Activated gamma-delta T cell treated with Interleukin-2 at 50 U/mL for 16 hours (primary cell): Measurements from ENCODE around the gene ARF3.

Experiments used
- DNase-seq: peaks from one replicate; pipeline ENCODE4 v3.0.0-alpha.2; 2020

ARF3 gene

DNA sequence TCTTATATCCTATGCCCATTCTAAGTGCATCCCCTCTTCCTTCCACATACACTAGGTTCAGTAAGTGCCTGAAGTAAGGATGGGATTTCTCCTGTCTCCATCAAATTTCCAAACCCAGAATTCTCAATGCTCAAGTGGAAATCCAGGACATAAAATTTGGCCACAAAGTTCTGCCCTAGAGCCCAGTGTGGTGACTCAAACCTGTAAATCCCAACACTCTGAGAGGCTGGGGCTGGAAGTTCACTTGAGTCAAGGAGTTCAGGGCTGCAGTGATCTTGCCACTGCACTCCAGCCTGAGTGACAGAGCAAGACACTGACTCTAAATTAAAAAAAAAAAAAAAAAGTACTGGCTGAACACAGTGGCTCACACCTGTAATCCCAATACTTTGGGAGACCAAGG, 4.5 kb upstream of the ARF3 start:
- no peak for DNase-seq

DNA sequence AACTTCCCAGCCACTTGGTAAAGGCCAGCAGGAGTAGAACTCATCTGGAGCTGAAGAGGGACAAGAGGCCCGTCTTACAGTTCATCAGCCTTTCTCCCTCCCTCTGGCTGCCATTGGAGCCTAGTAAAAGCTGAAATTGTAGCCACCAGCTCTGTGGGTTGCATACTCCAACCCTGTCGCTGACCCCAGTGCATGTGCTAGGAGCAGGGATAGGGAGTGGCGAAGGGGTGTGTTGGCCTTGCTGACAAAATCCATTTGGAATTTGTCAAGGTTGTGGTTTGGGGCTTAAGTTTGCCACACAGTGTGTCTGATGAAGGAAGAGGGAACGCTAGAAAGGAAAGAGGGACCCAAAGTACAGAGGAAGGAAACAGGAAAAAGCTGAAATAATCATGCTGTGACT, 4.0 kb upstream of the ARF3 start:
- no peak for DNase-seq

DNA sequence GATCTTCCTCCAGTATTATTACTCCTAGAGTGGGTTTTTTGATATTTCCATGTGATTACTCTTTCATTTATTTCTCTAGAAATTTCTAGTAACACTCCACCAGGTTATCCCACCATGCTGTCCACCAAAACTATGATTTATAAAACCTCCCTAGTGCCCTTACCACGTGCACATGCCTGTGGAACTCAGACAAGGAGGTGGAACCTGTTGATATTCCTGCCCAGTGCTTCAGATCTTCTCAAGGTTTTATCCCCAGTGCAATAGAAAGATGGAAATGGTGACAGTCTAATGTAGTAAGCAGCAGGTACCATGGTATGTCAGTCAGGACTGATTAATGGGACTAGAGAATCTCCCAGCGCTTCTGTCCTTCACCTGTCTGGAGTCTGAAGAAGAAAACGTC, 3.5 kb upstream of the ARF3 start:
- DNase-seq, result no peak

DNA sequence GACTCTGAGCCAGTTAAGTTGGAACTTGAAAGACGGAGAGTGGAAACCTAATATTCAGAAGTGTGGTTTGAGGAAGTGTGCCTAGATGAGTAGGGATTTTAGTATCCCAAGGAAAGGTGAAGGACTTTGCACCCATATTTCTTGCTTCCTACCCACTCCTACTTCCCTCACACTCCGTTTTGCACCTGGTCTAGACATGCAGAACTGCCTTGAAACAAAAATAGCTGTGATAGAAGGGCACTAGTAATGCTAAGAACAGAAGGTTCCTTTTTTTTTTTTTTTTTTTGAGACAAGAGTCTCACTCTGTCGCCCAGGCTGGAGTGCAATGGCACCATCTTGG, 732 bp upstream of the ARF3 start:
- DNase-seq, result no peak

DNA sequence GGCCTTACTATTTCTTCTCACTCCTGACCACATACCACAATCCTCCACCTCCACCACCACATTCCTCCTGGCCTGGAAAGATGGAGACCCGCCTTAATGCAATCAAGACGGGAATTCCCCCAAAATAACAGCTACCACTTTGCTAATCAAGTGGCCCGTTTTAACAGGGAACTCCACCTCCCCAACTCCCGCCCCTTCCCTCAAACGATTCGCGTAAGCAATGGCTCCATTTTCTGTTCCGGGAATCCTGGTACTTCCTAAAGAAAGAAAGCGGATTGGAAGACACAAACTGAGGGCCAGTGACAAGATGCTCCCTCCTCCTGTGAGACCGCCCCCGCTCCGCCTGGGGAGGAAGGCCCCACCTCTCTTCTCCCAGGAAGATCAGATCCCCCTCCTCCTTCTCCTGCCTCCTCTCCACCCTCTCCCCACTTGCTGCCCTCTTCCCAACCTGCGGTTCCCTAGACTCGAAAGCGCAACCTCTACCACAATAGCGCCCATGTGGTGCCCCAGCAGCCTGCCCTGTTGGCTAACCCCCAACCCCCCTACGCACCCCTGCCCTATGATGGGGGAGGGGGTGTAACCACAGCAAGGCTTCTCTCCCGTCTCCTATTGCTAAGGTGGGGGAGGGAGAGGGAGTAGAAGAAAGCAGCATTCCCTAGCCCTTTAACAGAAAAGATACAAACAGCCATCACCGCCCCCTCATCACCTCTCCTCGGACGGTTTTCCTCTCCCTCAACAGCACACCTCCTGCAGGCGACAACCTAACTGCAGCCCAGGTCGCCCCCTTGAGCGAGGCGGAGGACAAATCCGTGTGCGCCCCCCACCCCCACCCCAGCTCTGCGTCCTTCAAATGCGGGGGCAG, 777 bp downstream of the ARF3 start:
- DNase-seq, result no peak

DNA sequence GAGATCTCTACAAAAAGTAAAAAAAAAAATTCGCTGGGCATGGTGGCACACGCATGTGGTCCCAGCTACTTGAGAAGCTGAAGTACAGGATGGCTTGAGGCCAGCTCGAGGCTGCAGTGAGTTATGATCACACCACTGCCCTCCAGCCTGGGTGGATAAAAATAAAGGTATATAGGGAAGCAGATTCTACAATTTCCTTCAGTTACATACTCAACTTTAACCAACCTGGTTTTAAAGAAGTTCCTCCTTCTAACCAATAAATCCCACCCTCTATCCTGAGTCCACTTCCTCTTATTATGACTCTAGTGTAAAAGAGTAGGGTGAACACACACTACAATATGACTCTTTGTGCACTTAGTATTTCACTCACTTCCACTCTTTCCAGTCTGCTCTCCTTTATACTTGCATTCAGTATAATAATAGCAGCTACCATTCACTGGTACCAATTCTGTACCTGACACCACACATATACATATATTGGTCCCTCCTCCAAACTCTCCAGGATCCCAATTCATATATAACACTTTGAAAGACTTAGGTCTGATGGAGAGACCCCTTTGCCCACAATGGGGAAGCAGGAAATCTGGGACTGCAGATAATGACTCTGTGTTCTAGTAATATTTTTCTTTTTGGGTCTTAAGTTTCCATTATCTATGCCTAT, 2.3 kb downstream of the ARF3 start:
- no peak for DNase-seq

DNA sequence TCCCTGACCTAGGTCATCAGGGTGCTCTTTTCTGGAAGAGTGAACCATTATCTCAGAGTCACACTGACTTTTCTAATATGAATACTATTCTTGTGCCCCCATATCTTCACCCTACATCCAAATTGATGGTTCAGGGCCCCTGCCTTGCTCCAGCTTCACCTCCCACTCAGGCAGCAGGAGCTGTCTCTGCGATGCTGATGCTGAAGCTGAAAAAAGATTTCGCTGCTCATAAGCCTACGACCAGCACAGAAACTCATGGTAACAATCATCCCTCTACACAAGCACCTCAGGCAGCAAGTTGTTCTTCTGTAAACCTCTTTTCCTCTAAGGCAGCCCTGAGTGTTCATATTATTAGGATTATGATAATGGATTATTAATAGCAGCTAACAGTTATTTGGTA, 3.2 kb downstream of the ARF3 start:
- DNase-seq, result no peak

DNA sequence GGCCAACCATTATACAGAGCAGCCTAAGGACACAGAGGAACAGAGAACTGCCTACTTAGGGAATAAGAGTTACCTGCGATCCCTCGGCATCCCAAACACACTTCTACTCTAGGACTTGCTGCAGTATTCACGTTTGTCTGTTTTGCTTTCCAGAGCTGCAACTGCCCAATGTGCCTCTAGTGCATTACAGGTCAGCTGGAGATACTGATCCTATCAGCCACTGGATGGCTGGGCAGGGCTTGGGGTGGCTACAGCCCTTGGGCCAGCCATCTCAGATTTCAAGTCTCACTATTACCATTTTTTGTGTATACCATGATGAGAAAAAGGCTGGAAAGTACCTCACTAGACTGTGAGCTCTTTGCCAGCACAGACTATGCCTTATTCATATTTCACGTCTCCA, 4.6 kb downstream of the ARF3 start:
- no peak for DNase-seq

DNA sequence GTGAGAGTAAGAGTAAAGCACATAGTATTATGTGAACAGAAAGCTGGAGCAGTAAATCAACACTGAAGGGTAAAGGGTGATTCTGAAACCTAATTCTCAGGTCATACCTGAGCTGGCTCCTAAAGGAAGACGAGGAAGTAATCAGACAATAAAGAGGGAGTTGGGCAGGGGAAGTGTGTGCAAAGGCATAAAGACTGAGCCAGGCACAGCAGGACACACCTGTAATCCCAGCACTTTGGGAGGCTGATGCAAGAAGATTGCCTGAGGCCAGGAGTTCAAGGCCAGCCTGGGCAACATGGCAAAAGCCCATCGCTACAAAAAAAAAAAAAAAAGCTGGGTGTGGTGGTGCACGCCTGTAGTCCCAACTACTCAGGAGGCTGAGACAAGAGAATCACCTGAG, 9.6 kb downstream of the ARF3 start:
- no peak for DNase-seq

DNA sequence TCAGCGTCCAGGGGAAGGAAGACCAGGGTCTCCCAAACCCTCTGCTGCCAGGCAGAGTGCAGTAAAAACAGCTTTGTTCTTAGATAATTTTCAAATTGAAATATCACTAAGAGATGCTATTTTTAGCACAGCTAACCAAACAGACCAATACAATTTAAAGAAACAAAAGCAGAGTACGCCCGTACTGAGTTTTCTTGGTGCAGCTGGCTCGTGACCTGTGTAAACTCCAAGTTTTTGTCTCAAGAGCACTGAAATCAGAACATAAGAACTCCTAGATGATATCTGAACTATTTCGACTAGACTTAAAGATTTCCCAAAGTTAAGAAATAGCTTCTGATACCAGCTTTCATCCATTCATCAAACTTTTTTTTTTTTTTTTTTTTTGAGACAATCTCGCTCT, 10.3 kb downstream of the ARF3 start:
- DNase-seq, result no peak

DNA sequence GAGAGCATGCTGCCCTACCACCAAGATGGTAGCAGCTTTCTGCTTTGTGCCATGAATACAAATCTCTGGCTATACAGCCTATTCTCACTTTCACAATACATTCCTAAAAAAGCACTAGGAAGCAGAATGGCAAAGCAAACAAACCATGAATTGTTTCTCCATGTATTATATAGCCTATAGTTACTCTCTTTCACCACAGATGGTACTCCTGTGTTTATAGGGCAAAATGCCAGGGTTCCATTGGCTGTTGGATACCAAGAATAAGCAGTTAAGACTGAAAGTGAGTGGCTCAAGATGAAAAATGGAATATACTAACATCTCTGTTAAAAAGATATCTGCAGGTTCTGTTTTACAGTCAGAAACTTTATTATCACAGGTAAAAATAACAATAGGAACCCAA, 11.1 kb downstream of the ARF3 start:
- no peak for DNase-seq

DNA sequence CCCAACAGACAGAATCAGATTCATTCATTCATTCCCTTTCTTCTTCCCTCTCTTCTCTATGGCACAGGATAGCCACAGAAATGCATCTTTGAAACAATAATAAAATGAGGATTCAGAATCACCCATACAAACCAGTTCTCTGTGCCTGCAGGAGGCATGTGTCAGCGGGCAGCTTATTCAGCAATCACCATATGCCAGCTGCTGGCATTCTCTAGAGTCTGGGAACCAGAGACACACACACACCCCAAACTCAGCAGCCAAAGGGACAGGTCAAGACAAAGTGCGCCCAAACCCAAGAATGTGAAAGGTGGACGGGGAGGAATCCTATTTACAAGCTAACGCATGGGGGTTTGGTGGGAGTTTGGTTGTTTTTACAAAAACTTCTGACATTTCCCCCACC, 14.1 kb downstream of the ARF3 start:
- no peak for DNase-seq

DNA sequence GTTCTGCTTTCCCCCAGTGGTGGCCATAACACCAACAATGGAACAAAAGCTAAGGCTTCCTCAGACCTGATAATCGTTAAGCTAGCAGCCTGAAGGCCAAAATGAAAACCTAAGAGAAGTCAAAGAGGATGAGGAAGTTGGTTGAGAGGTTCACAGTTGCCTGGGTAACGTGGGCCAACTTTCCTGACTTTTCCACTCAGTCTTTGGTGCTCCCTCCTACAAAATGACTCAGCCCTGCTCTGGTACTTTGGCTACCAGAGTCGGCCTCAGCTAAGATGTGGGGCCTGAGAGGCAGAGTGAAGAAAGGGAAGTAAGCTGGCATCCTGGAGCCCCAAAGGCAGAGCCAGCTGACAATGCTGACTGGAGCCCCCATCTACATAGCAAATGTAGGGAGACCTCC, 17.1 kb downstream of the ARF3 start:
- no peak for DNase-seq

DNA sequence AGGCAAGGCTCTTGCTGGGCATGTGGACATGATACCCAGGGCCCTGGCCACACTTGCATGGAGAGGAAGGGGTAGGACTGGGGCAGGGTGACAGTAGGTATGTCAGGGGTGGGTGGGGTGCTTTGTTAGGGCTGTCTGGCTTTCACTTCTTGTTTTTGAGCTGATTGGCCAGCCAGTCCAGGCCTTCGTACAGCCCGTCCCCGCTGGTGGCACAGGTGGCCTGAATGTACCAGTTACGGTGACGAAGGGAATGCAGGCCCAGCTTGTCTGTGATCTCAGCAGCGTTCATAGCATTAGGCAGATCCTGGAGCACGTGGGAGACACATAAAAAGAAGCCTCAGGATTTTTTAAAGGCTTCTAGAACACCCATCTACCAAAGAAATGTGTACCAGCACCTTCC, 18.5 kb downstream of the ARF3 start:
- no peak for DNase-seq

DNA sequence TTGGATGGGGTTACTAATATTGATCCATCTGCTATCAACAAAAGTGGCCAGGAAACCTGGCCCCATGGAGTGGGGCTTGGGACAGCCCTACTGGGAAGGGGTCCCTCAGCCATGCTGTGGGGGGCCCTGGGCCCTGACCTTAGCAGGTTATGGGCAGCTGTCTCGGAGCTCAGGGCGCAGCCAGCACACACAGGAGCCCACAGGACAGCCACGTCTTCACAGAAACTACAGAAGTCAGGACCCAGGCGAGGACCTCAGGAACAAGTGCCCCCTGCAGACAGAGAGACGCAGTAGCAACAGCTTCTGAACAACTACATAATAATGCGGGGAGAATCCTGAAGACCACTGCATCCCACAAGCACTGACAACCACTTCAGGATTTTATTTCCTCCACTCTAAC, 20.1 kb downstream of the ARF3 start:
- DNase-seq, result no peak

DNA sequence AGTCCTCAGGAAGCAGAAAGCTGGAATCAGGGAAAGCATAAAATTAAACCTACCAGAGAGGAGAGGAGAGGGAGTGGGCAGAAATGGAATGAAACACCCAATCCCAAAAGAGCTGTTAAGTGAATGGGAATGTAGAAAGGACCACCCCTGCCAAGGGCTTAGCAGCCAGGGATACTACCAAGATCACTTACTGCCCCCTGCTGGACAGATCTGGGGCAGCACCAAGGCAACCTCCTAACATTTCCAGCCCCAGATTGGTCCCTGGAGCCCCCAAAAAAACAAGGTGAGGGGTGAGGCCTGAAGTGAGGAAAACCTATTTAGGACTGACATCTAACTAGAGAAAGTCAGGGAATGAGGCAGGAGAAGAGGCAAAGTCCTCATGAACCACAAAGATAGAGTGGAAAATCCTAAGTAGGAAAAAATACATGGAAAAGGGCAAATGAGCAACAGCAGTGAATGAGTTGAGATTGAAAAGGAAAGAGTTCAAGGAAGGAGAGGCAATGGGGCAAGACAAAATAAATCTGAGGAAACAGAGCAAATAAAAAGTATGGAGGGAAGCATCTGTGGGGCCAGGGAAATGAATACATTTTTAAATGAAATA, 20.8 kb downstream of the ARF3 start:
- peak; percentile 88 for DNase-seq

DNA sequence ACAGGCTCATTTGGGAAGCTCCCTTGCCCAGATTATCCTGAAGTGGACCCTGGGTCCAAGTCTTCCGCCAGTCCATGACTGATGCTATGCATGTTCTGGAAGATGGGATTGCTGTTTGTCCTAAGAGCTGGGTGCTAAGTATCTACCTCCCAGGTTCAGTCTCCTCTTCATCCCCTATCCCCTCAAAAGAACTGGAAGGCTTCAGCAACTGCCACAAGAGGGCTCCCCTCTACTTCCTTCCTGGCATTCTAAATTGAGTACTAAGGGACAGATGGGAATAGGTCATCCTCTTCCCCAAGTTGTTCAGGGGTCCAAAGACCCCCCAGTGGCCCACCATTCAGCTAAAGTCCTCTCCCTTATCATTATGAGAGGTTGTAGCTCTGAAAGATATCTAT, 23.0 kb downstream of the ARF3 start:
- DNase-seq, result no peak

DNA sequence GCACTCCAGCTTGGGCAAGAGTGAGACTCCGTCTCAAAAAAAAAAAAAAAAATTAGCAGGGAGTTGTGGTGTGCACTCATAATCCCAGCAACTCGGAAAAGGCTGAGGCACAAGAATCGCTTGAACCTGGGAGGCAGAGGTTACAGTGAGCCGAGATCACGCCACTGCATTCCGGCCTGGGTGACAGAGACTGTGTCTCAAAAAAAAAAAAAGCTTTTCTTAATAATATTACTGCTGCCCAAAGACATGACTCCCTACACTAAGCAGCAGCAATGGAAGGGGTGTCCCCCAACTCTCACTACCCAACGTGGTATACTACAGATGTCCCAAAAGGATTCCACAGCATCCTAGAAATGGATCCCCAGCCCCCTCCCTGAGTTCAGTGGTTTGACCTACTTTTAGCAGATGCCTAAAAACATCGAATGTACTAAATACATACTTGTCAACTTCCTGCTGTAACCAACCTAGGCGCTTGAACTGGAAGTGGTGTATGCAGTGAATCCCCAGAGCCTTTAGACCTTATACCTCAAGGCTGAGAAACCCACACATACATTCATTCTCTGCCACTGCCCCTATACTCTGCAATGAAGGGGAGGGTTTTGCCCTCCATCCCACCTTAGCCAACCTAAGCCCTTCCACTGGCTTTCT, 23.5 kb downstream of the ARF3 start:
- DNase-seq, result peak; percentile 38

DNA sequence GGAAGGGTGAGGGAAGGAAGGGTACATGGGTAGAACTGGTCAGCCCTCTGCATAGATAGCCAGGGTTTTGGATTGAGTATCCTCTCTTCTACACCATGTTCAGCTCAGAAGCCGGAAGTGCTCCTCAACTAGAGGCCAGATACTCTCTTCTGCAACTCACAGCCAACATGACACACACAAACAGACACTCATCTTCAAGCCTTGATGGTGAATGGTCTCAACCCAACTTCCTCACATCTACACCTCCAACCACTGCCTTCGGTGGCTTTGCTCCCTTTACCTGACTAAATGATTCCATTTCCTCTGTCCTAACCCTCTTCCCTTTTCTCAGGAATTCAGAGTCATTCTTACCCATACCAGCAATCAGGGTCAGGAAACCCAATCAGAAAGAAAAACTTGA, 24.4 kb downstream of the ARF3 start:
- DNase-seq, result peak; percentile 29

DNA sequence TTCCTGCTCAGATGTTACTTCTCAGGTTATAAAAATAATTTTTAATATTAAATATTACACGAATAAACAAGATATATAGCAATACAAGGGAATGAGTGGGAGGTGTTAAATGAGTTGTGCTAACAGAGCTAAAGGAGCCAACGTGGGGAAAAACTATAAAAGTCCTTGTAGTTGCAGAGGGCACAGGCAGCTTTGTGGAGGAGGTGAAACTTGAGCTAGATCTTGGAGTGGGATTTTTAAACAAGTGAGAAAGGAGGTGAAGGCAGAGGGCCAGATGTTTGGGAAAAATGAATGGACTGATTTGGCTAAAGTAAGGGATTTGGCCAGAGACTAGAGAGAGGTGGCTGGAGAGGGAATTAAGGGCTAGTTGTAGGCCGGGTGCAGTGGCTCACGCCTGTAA, 26.8 kb downstream of the ARF3 start:
- DNase-seq, result no peak

DNA sequence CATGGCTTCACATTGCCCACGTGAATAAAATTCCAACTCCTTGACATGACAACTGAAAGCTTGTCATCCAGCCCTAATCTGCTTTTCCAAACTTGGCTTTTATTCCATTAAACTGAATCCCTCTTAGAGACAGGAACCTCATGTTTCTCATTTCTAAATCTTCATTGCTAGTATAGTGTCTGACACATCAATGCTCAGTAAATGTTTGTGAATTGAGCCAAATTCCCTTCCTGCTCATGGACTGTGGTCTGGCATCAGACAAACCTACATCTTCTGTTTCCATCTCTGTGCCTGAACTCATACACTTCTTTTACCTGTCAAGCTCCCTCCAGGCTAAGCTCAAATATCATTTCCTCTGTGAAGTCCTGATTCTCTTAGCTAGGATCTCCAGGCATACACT, 27.7 kb downstream of the ARF3 start:
- DNase-seq, result no peak

DNA sequence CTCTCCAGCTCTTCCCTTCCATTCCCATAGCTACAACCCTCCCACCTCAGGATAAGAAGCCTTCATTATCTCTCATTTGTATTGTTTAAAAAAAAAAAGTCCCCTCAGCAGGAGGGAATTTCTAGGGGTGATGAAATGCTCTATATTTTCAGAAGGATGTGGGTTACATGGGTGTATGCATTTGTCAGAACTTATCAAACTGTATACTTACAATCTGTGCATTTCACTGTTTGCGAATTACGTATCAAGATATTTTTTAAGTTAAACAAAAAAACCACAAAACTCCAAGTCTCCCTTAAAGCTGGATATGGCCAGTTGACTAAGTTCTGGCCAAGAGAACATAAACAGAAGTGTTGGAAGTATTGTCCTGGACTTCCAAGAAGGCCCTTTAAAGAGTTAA, 30.0 kb downstream of the ARF3 start:
- DNase-seq, result no peak

DNA sequence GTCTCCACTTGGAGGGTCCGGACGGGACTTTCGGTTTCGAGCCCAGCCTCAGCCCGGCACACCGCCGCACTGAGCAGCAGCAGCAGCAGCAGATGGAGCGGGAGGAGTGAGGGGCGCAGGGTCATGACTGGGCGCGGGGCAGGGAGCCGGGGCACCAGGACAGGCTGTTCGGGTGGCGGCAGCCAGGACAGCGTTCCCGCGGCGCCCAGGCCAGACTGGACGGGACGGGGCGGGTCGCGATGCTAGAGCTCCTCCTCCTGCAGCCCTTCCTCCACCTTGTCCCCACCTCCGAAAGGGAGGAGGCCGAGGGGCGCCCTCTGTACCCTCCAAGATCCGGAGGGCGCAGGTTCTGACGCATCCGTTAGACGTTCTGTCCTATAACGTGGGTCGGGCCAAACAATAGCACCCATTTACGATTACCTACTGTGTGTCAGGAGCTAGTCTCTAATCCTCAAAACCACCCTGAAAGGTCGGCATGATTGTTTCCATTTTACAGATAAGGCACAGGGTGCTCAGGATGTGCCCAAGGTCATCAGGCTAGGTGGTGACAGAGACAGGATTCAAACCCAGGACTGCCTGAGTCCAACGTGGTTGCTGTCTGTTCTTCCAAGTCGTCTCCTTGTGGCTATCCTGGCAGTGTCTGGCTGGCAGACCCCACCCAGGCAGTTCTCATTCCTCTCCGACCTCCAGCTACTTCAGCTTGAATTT, 31.8 kb downstream of the ARF3 start, which contains the start of gene FKBP11:
FKBP11 (minus strand) TSS at position 189 of the 708 bp plus-strand sequence; CDS start at position 125, 64 bp downstream.
- DNase-seq, result peak; percentile 80
